ENCODE measurements around the gene ASAP2. TPM values are rescaled to one million over a fixed set of nuclear protein-coding genes. Genes with fewer than 3 reads are reported as not detected.
"Not testable (repeated sequence)": the region's sequence is repeated elsewhere in the genome, so short reads cannot be mapped to it uniquely, and the experiment has no call there.

Gene ASAP2
- polyA plus RNA-seq, 3 donors: 0.08 to 1.1 (median 0.20) TPM

- Histone ChIP-seq H3K27ac (ENCODE audit: low read depth in 1 of 2, low read length in 2 of 2) (no peak overlapping the region), H3K9me3 (replicated peaks in 1 of 2; ENCODE audit: control insufficient read depth in 1 of 2, insufficient read depth in 1 of 2, low read length in 2 of 2) (no peaks in the 10 kb centered on the region), H3K9ac (ENCODE audit: insufficient read depth, low read length, poor library complexity, severe bottlenecking) (no peak overlapping the region), H2AFZ (ENCODE audit: insufficient read depth, low read depth, low read length, poor library complexity, severe bottlenecking) (no peak overlapping the region), H3K36me3 (replicated peaks in 1 of 2; ENCODE audit: control insufficient read depth in 1 of 2, insufficient read depth in 2 of 2, low read length in 2 of 2) (no peaks in the 10 kb centered on the region), H3K27me3 (ENCODE audit: control insufficient read depth in 2 of 2, insufficient read depth in 2 of 2, low read length in 2 of 2) (no peaks in the 10 kb centered on the region), H3K79me2 (ENCODE audit: insufficient read depth, low read length) (no peaks in the 10 kb centered on the region), H3K4me2 (replicated peaks; ENCODE audit: extremely low read depth, low read length, poor library complexity, severe bottlenecking) (no peak overlapping the region), H4K20me1 (ENCODE audit: insufficient read depth, low read length) (no peaks in the 10 kb centered on the region), H3K4me1 (ENCODE audit: control insufficient read depth in 1 of 2, insufficient read depth in 2 of 2, low read length in 2 of 2) (peaks cover 42 to 50% of the 10 kb centered on the region in 2 donors), H3K4me3 (replicated peaks in 1 of 3; ENCODE audit: low read depth in 2 of 3, low read length in 3 of 3) (no peak overlapping the region)
- Mint-ChIP-seq H3K4me3 (no peak overlapping the region), H3K27ac (no peak overlapping the region), H3K36me3 (no peaks in the 10 kb centered on the region), H3K4me1 (peaks cover 50% of the 10 kb centered on the region), H3K9me3 (peaks cover 0 to 2% (median 0%) of the 10 kb centered on the region in 7 donors), H3K27me3 (ENCODE audit: low read depth in 3 of 3) (peaks cover 0 to 3% (median 1%) of the 10 kb centered on the region in 3 donors)
- WGBS (ENCODE audit: insufficient coverage): 100% methylated on average over 9 of the region's 10 CpGs
- TF ChIP-seq CTCF (IDR thresholded peaks at IDR 0.05): no peak
- no peak for DNase-seq
- intact Hi-C loops (cut with micrococcal nuclease): loop anchor here (5.0 to 10.0 kb wide), 2 partner anchors 57 to 60 kb away; partner anchors contain the start of gene ASAP2 (in 2 of the 2)
These were observed 57.7 kb downstream of the ASAP2 start for GRCh38 chr2:9264301-9264700.

GRCh38 chr2:9266711-9267110 is 60.1 kb downstream of the ASAP2 start:
- Histone ChIP-seq H3K4me1 (ENCODE audit: control insufficient read depth in 1 of 2, insufficient read depth in 2 of 2, low read length in 2 of 2) (peaks cover 18 to 26% of the 10 kb centered on the region in 2 donors), H3K4me3 (replicated peaks in 1 of 3; ENCODE audit: low read depth in 2 of 3, low read length in 3 of 3) (no peak overlapping the region), H3K27ac (ENCODE audit: low read depth in 1 of 2, low read length in 2 of 2) (no peak overlapping the region), H3K79me2 (ENCODE audit: insufficient read depth, low read length) (no peaks in the 10 kb centered on the region), H3K9me3 (replicated peaks in 1 of 2; ENCODE audit: control insufficient read depth in 1 of 2, insufficient read depth in 1 of 2, low read length in 2 of 2) (no peaks in the 10 kb centered on the region), H3K27me3 (ENCODE audit: control insufficient read depth in 2 of 2, insufficient read depth in 2 of 2, low read length in 2 of 2) (no peaks in the 10 kb centered on the region), H4K20me1 (ENCODE audit: insufficient read depth, low read length) (no peaks in the 10 kb centered on the region), H3K36me3 (replicated peaks in 1 of 2; ENCODE audit: control insufficient read depth in 1 of 2, insufficient read depth in 2 of 2, low read length in 2 of 2) (no peaks in the 10 kb centered on the region), H3K9ac (ENCODE audit: insufficient read depth, low read length, poor library complexity, severe bottlenecking) (no peak overlapping the region), H3K4me2 (replicated peaks; ENCODE audit: extremely low read depth, low read length, poor library complexity, severe bottlenecking) (no peak overlapping the region), H2AFZ (ENCODE audit: insufficient read depth, low read depth, low read length, poor library complexity, severe bottlenecking) (no peak overlapping the region)
- Mint-ChIP-seq H3K4me1 (peaks cover 26% of the 10 kb centered on the region), H3K4me3 (no peak overlapping the region), H3K36me3 (no peaks in the 10 kb centered on the region), H3K27ac (no peak overlapping the region), H3K27me3 (ENCODE audit: low read depth in 3 of 3) (peaks cover 0 to 1% (median 0%) of the 10 kb centered on the region in 3 donors), H3K9me3 (peaks cover 0 to 2% (median 0%) of the 10 kb centered on the region in 7 donors)
- no CpG with 5 or more reads among the region's 5 CpGs for WGBS (ENCODE audit: insufficient coverage)
- no peak for DNase-seq
- intact Hi-C loops (cut with micrococcal nuclease): loop anchor here in 1 of 2 donors (10.0 kb wide), 1 partner anchor 62 kb away; the partner anchor contains the start of gene ASAP2
- TF ChIP-seq CTCF (IDR thresholded peaks at IDR 0.05): no peak

GRCh38 chr2:9267286-9267685 is 60.7 kb downstream of the ASAP2 start:
- not testable (repeated sequence) for H2AFZ ChIP-seq (ENCODE audit: insufficient read depth, low read depth, low read length, poor library complexity, severe bottlenecking); H3K27ac ChIP-seq (ENCODE audit: low read depth in 1 of 2, low read length in 2 of 2); H3K79me2 ChIP-seq (ENCODE audit: insufficient read depth, low read length); H3K9me3 ChIP-seq (replicated peaks in 1 of 2; ENCODE audit: control insufficient read depth in 1 of 2, insufficient read depth in 1 of 2, low read length in 2 of 2); H3K4me3 ChIP-seq (replicated peaks in 1 of 3; ENCODE audit: low read depth in 2 of 3, low read length in 3 of 3); H3K27ac Mint-ChIP-seq; H3K36me3 ChIP-seq (replicated peaks in 1 of 2; ENCODE audit: control insufficient read depth in 1 of 2, insufficient read depth in 2 of 2, low read length in 2 of 2); H3K9me3 Mint-ChIP-seq; H3K4me3 Mint-ChIP-seq; H3K27me3 Mint-ChIP-seq (ENCODE audit: low read depth in 3 of 3); H3K36me3 Mint-ChIP-seq; DNase-seq; H3K27me3 ChIP-seq (ENCODE audit: control insufficient read depth in 2 of 2, insufficient read depth in 2 of 2, low read length in 2 of 2); H3K4me2 ChIP-seq (replicated peaks; ENCODE audit: extremely low read depth, low read length, poor library complexity, severe bottlenecking); H4K20me1 ChIP-seq (ENCODE audit: insufficient read depth, low read length); H3K9ac ChIP-seq (ENCODE audit: insufficient read depth, low read length, poor library complexity, severe bottlenecking)
- intact Hi-C loops (cut with micrococcal nuclease): loop anchor here in 1 of 2 donors (10.0 kb wide), 1 partner anchor 62 kb away; the partner anchor contains the start of gene ASAP2
- H3K4me1 Mint-ChIP-seq: peaks cover 26% of the 10 kb centered on the region
- H3K4me1 ChIP-seq (ENCODE audit: control insufficient read depth in 1 of 2, insufficient read depth in 2 of 2, low read length in 2 of 2): peaks cover 13 to 20% of the 10 kb centered on the region in 2 donors
- WGBS (ENCODE audit: insufficient coverage): 86% methylated on average over 1 of the region's 3 CpGs

Measured in CD14-positive monocyte (primary cell).